Ecto neural progenitor cell (in vitro differentiated cells): ENCODE results near the gene SPSB1.

Experiments
- DNase-seq: peaks from one replicate; pipeline ENCODE4 v3.0.0-alpha.2; 2018; ENCODE audit warnings: low spot score

The SPSB1 gene

GRCh38 chr1:9260059-9260766 lies 32.5 kb upstream of the SPSB1 start:
- DNase-seq = no peak

GRCh38 chr1:9261496-9261895 lies 31.2 kb upstream of the SPSB1 start:
- no peak for DNase-seq

GRCh38 chr1:9262096-9262986 lies 30.4 kb upstream of the SPSB1 start:
- DNase-seq = no peak

GRCh38 chr1:9263276-9263855 lies 29.3 kb upstream of the SPSB1 start:
- DNase-seq = no peak

- DNase-seq = no peak
Measured at GRCh38 chr1:9263984-9264872, 28.5 kb upstream of the SPSB1 start.

GRCh38 chr1:9265037-9265436 lies 27.7 kb upstream of the SPSB1 start:
- DNase-seq = no peak

- DNase-seq = no peak
Measured at GRCh38 chr1:9265968-9266367, 26.7 kb upstream of the SPSB1 start.

- no peak for DNase-seq
Measured at GRCh38 chr1:9267352-9267686, 25.4 kb upstream of the SPSB1 start.

GRCh38 chr1:9267827-9268581 lies 24.7 kb upstream of the SPSB1 start:
- DNase-seq = no peak

- DNase-seq = no peak
Measured at GRCh38 chr1:9269078-9269501, 23.6 kb upstream of the SPSB1 start.

- DNase-seq = no peak
Measured at GRCh38 chr1:9269721-9270120, 23.0 kb upstream of the SPSB1 start.

- DNase-seq = no peak
Measured at GRCh38 chr1:9270290-9270883, 22.3 kb upstream of the SPSB1 start.

GRCh38 chr1:9271283-9271682 lies 21.4 kb upstream of the SPSB1 start:
- no peak for DNase-seq

- no peak for DNase-seq
Measured at GRCh38 chr1:9271861-9272595, 20.7 kb upstream of the SPSB1 start.

GRCh38 chr1:9273177-9273576 lies 19.5 kb upstream of the SPSB1 start:
- DNase-seq = no peak

GRCh38 chr1:9275161-9275560 lies 17.5 kb upstream of the SPSB1 start:
- DNase-seq = no peak

- DNase-seq = no peak
Measured at GRCh38 chr1:9275567-9276034, 17.1 kb upstream of the SPSB1 start.

- DNase-seq = no peak
Measured at GRCh38 chr1:9278116-9278515, 14.6 kb upstream of the SPSB1 start.

GRCh38 chr1:9278585-9279153 lies 14.0 kb upstream of the SPSB1 start:
- DNase-seq = no peak
